IPS-20b (cell line): ENCODE results near the gene SLC35F3.

Experiments used
- H3K27ac ChIP-seq: one replicate; pipeline ENCODE4 v1.5.1; 2013; ENCODE audit warnings: low read length
- H3K27me3 ChIP-seq: 2 replicates; pipeline ENCODE4 v1.6.1; 2013; ENCODE audit warnings: mild to moderate bottlenecking, low read length, inconsistent platforms; ENCODE audit not compliant: insufficient read depth
- H3K36me3 ChIP-seq: 2 replicates; pipeline ENCODE4 v1.6.1; 2013; ENCODE audit warnings: low read depth, mild to moderate bottlenecking, inconsistent platforms, low read length, moderate library complexity; ENCODE audit not compliant: insufficient read depth
- H3K4me1 ChIP-seq: 2 replicates; pipeline ENCODE4 v1.6.1; 2013; ENCODE audit warnings: mild to moderate bottlenecking, control low read depth, inconsistent platforms, low read length, moderate library complexity; ENCODE audit not compliant: insufficient read depth
- H3K4me3 ChIP-seq: 2 replicates; pipeline ENCODE4 v1.5.1; 2013; ENCODE audit warnings: mild to moderate bottlenecking, low read length, inconsistent platforms
- H3K9ac ChIP-seq: 2 replicates; pipeline ENCODE4 v1.6.1; 2013; ENCODE audit warnings: low read depth, mild to moderate bottlenecking, inconsistent platforms, low read length, moderate library complexity
- H3K9me3 ChIP-seq: 2 replicates; pipeline ENCODE4 v1.6.1; 2013; ENCODE audit warnings: mild to moderate bottlenecking, low read depth, low read length, inconsistent platforms; ENCODE audit not compliant: insufficient read depth

SLC35F3 gene

GRCh38 chr1:234372011-234372757 lies 467.7 kb downstream of the SLC35F3 start:
- H3K9me3 ChIP-seq, result no peaks in the 10 kb centered on the region
- H3K4me1 ChIP-seq, result peaks cover 5% of the 10 kb centered on the region; the same call in 1 of the 2 replicates
- peak overlapping the region; percentile 90; the same call in 1 of the 2 replicates for H3K9ac ChIP-seq
- H3K27me3 ChIP-seq, result peaks cover 12% of the 10 kb centered on the region
- H3K27ac ChIP-seq, result no peak overlapping the region
- peak overlapping the region; percentile 87 for H3K4me3 ChIP-seq
- peaks cover 25% of the 10 kb centered on the region for H3K36me3 ChIP-seq

DNA sequence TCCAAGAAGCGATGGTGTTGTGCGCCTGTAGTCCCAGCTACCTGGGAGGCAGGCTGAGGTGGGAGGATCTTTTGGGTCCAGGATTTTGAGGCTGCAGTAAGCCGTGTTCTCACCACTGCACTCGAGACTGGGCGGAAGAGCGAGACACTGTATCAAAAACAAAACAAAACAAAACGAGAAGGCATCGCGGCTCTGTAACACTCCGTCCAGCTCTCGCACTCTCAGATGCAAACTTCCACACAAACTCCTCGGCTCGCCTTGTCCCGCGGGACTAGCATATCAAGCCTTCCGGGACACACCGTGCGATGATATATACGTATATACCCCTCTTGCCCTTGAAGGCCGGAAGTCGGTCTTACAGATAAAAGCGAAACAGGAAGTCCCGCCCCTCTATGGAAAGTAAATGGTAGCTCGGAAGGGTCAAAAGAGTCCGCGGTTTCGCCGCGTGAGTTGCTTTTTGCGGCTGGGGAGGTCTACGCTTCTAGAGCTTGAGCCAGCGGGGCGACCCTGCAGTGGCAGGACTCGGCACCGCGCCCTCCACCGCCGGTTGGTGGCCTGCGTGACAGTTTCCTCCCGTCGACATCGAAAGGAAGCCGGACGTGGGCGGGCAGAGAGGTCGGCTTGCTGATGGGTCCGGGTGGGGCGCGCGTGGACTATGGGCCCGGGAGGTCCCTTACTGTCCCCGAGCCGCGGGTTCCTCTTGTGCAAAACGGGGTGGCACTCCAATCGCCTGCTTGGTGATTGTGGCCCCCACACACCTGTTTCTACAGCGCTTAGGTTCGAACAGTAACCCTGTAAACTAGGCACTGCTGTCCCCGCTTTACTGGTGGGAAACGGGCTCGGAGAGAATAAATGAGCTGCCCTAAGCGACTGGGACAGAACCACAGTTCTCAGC lies 468.8 kb downstream of the SLC35F3 start, which contains the start of gene COA6:
COA6 (plus strand) TSS at position 393 of the 895 bp plus-strand sequence; CDS start at position 404, 11 bp downstream.
- H3K27me3 ChIP-seq, result peaks cover 8% of the 10 kb centered on the region
- H3K4me1 ChIP-seq, result peaks cover 5% of the 10 kb centered on the region; the same call in 1 of the 2 replicates
- H3K36me3 ChIP-seq, result peaks cover 36% of the 10 kb centered on the region
- H3K4me3 ChIP-seq, result peak within 1 kb of the TSS; percentile 87
- H3K9me3 ChIP-seq, result no peaks in the 10 kb centered on the region
- H3K27ac ChIP-seq, result peak within 1 kb of the TSS; percentile 63
- H3K9ac ChIP-seq, result peak within 1 kb of the TSS; percentile 90

DNA sequence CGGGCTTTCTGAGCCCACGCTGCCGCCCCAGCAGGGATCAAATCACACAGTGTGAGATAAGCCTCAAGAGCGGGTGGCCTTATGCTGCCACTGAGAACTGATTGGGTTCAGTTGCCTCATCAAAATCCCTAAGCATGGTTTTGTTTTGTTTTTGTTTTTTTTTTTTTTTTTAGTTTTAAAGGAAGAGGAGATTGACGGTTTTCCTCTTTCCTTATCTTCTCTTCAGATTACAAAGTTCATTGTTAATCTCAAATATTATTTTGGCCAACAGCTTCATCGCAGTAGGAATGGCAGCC lies 469.4 kb downstream of the SLC35F3 start:
- H3K4me1 ChIP-seq, result peaks cover 5% of the 10 kb centered on the region; the same call in 1 of the 2 replicates
- H3K4me3 ChIP-seq, result peak overlapping the region; percentile 87
- peaks cover 2% of the 10 kb centered on the region; the same call in 1 of the 2 replicates for H3K27me3 ChIP-seq
- peaks cover 42% of the 10 kb centered on the region for H3K36me3 ChIP-seq
- H3K27ac ChIP-seq, result peak overlapping the region; percentile 63
- peak overlapping the region; percentile 90 for H3K9ac ChIP-seq
- H3K9me3 ChIP-seq, result no peaks in the 10 kb centered on the region
